ENCODE results near the gene EVA1B. TPM values are rescaled to one million over a fixed set of nuclear protein-coding genes. Genes with fewer than 3 reads are reported as not detected.
A peak's percentile ranks its signal among the peaks of the same experiment; 100 is the strongest.

EVA1B gene
- total and polyA plus RNA-seq, 10 of the 15 experiments (the other 5 are each of a cell fraction or from before 2014, with no cell fraction given) = 0.15 to 6.4 (median 3.0) TPM; not detected in 2

GRCh38 chr1:36304970-36305914 lies 18.2 kb downstream of the EVA1B start:
- FAIRE-seq = peak; percentile 94
- H3K9ac ChIP-seq (ENCODE audit: control insufficient read depth, insufficient read depth, low read length) = no peak overlapping the region

More at GRCh38 chr1:36304970-36305914, 18.2 kb downstream of the EVA1B start:
- intact Hi-C loops (cut with micrococcal nuclease; ENCODE audit: unreplicated experiment) = no loop called here
- no peak overlapping the region for H2AFZ ChIP-seq (ENCODE audit: control insufficient read depth, low read depth, low read length)
- in situ Hi-C loops (cut with MboI) = no loop called here
- H3K79me2 ChIP-seq (ENCODE audit: control insufficient read depth, insufficient read depth, low read length) = peaks cover 9% of the 10 kb centered on the region
- BruUV-seq (replicated peaks) = no TSS peak
- 71% methylated on average over 10 of the region's 10 CpGs for WGBS (ENCODE audit: insufficient coverage, insufficient replicate concordance, low lambda C conversion rate, missing lambda C conversion rate)
- CTCF ChIA-PET = interaction anchor here (1.0 to 4.0 kb wide), 9 partner anchors 19 to 155 kb away, joined by 3 to 24 read pairs (median 7); partner anchors contain the start of genes EVA1B and TRAPPC3
- no peak overlapping the region for H3K27ac ChIP-seq (ENCODE audit: control insufficient read depth, insufficient read depth)
- peaks cover 27% of the 10 kb centered on the region for H3K4me1 ChIP-seq (ENCODE audit: control insufficient read depth, insufficient read depth, low read length)
- DNase-seq (ENCODE audit: low read depth, low spot score) (no peak), ATAC-seq (no peak)
- H4K20me1 ChIP-seq (ENCODE audit: control insufficient read depth, insufficient read depth) = no peaks in the 10 kb centered on the region
- H3K4me2 ChIP-seq (ENCODE audit: control insufficient read depth, insufficient read depth) = 0 out of 2 replicates have a peak overlapping the region, but pooled peaks have one; percentile 95
- TF ChIP-seq PRDM15 (CRISPR knock-in tag; IDR thresholded peaks at IDR 0.05) (no peak), PML (IDR thresholded peaks at IDR 0.05; ENCODE audit: low read length) (0 out of 2 replicates have a peak, but pooled peaks have one; percentile 3)
- H3K27me3 ChIP-seq (replicated peaks in 1 of 2; ENCODE audit: control insufficient read depth in 2 of 2, insufficient read depth in 2 of 2, low read length in 1 of 2) = no peaks in the 10 kb centered on the region
- RAD21 ChIA-PET (ENCODE audit: unreplicated experiment) = interaction anchor here (0.8 to 1.9 kb wide), 4 partner anchors 112 to 156 kb away, joined by 3 to 15 read pairs (median 4); partner anchors contain the start of gene TRAPPC3
- SMC1A ChIA-PET (ENCODE audit: uncharacterized antibody, unreplicated experiment) = interaction anchor here (0.8 to 1.6 kb wide), 2 partner anchors 19 to 156 kb away, joined by 4 to 12 read pairs; partner anchors contain the start of gene TRAPPC3
- H3K4me3 ChIP-seq = no peak overlapping the region
- POLR2A ChIA-PET = interaction anchor here (1.3 to 2.0 kb wide), 3 partner anchors 81 to 156 kb away, joined by 3 to 9 read pairs (median 4); partner anchors contain the start of genes THRAP3 and TRAPPC3
- H3K36me3 ChIP-seq (ENCODE audit: control insufficient read depth in 2 of 2, insufficient read depth in 2 of 2, low read length in 1 of 2) = peaks cover 21 to 28% of the 10 kb centered on the region in 2 experiments
- no peaks in the 10 kb centered on the region for H3K9me3 ChIP-seq (replicated peaks; ENCODE audit: control insufficient read depth, insufficient read depth, low read length)

All from GM12878 (cell line).